Keratinocyte (primary cell): ENCODE measurements around the gene ACAT2. TPM values are rescaled to one million over a fixed set of nuclear protein-coding genes. Genes with fewer than 3 reads are reported as not detected.

Source experiments
- DNase-seq: peaks from one replicate; pipeline ENCODE4 v3.0.0-alpha.2; 2011; ENCODE audit warnings: low read depth, missing footprints, low spot score
- FAIRE-seq: peaks from 2 replicates; lab custom pipeline; 2011; peaks lifted over from hg19 to GRCh38; lab: Jason Lieb, UNC
- H2AFZ ChIP-seq: 2 replicates; pipeline ENCODE4 v1.6.0; 2012; ENCODE audit warnings: low read length, control low read depth, inconsistent platforms; ENCODE audit not compliant: control insufficient read depth
- H3K27ac ChIP-seq: 2 replicates; pipeline ENCODE4 v1.5.1; 2011; ENCODE audit warnings: low read length; ENCODE audit not compliant: control insufficient read depth, insufficient read depth
- H3K27me3 ChIP-seq: 3 replicates; pipeline ENCODE4 v1.6.0; 2011; ENCODE audit warnings: low read length; ENCODE audit not compliant: control insufficient read depth, insufficient read depth; ENCODE audit errors: extremely low read depth
- H3K36me3 ChIP-seq, 2 experiments: 2 replicates in 1 of 2; 3 replicates in 1 of 2; pipeline ENCODE4 v1.5.1; 2011; ENCODE audit warnings: low read length in 2 of 2, mild to moderate bottlenecking in 1 of 2; ENCODE audit not compliant: control insufficient read depth in 2 of 2, insufficient read depth in 2 of 2; ENCODE audit errors: extremely low read depth in 1 of 2
- H3K4me1 ChIP-seq: 3 replicates; pipeline ENCODE4 v1.5.1; 2011; ENCODE audit warnings: low read length; ENCODE audit not compliant: control insufficient read depth, insufficient read depth; ENCODE audit errors: extremely low read depth
- H3K4me2 ChIP-seq: 3 replicates; pipeline ENCODE4 v1.6.0; 2011; ENCODE audit warnings: low read depth, low read length; ENCODE audit not compliant: control insufficient read depth, insufficient read depth; ENCODE audit errors: extremely low read depth
- H3K4me3 ChIP-seq, 3 experiments: fragments of 200-600 bp in 1 of 3; sonication (generic) in 1 of 3; 2 replicates in 2 of 3; 3 replicates in 1 of 3; pipeline ENCODE4 v1.5.1; 2011 to 2016; ENCODE audit warnings: low read length in 3 of 3, mild to moderate bottlenecking in 3 of 3, control low read depth in 2 of 3, inconsistent platforms in 1 of 3, low read depth in 1 of 3, mixed read lengths in 1 of 3, mixed run types in 1 of 3, moderate library complexity in 1 of 3; ENCODE audit not compliant: control insufficient read depth in 2 of 3, insufficient read depth in 2 of 3; ENCODE audit errors: extremely low read depth in 1 of 3
- H3K79me2 ChIP-seq: 2 replicates; pipeline ENCODE4 v1.6.0; 2012; ENCODE audit warnings: low read length; ENCODE audit not compliant: control insufficient read depth, insufficient read depth
- H3K9ac ChIP-seq: 3 replicates; pipeline ENCODE4 v1.6.0; 2011; ENCODE audit warnings: low read length; ENCODE audit not compliant: control insufficient read depth, insufficient read depth; ENCODE audit errors: extremely low read depth
- H3K9me1 ChIP-seq: 3 replicates; pipeline ENCODE4 v1.6.0; 2011; ENCODE audit warnings: low read length; ENCODE audit not compliant: control insufficient read depth, insufficient read depth; ENCODE audit errors: extremely low read depth
- H3K9me3 ChIP-seq: 2 replicates; pipeline ENCODE4 v1.5.1; 2012; ENCODE audit warnings: low read depth, low read length; ENCODE audit not compliant: control insufficient read depth
- H4K20me1 ChIP-seq: 3 replicates; pipeline ENCODE4 v1.6.0; 2011; ENCODE audit warnings: low read length; ENCODE audit not compliant: control insufficient read depth, insufficient read depth; ENCODE audit errors: extremely low read depth
- EZH2 ChIP-seq: IDR thresholded peaks from one replicate; pipeline ENCODE4 v1.6.1; 2012; ENCODE audit warnings: inconsistent platforms, mild to moderate bottlenecking, low read length, moderate library complexity
- dilution Hi-C: fragments of 300-500 bp; cut with MboI; formaldehyde crosslinking; loops from one replicate; pipeline ENCODE4 v1.7.0; 2020; ENCODE audit warnings: low sequenced_read_pairs; ENCODE audit not compliant: extremely low pct_ligation_motif_present
- polyA plus RNA-seq, 5 experiments: library from polyadenylated mRNA; depleted of rRNA in 3 of 5; stranded (reverse) in 3 of 5; stranded (forward) in 1 of 5; unstranded in 1 of 5; fragments of >200 nt; gene quantifications; 1 replicate in 1 of 5; 2 replicates in 3 of 5; 3 replicates in 1 of 5; pipeline versions ENCODE4 v1.2.1 to v1.2.3, GENCODE V29; 2011 to 2012; ENCODE audit warnings: missing spikeins in 2 of 5, low read depth in 1 of 5, low replicate concordance in 1 of 5
- TF ChIP-seq, protein P1 (sequence below), 3 experiments: IDR thresholded peaks in 1 of 3; conservative IDR thresholded peaks in 1 of 3; optimal IDR thresholded peaks in 1 of 3; 2 replicates in 2 of 3; 3 replicates in 1 of 3; pipeline versions ENCODE3 to v1.5.1; 2011; ENCODE audit warnings: low read length in 3 of 3, mild to moderate bottlenecking in 3 of 3, moderate library complexity in 2 of 3, control low read depth in 1 of 3, inconsistent platforms in 1 of 3; ENCODE audit not compliant: insufficient read depth in 2 of 3; ENCODE audit errors: extremely low read depth in 1 of 3

ACAT2 gene
- polyA plus RNA-seq, 1 donor (not counting 4 experiments of a cell fraction or from before 2014, with no cell fraction given) = 205 TPM

DNA sequence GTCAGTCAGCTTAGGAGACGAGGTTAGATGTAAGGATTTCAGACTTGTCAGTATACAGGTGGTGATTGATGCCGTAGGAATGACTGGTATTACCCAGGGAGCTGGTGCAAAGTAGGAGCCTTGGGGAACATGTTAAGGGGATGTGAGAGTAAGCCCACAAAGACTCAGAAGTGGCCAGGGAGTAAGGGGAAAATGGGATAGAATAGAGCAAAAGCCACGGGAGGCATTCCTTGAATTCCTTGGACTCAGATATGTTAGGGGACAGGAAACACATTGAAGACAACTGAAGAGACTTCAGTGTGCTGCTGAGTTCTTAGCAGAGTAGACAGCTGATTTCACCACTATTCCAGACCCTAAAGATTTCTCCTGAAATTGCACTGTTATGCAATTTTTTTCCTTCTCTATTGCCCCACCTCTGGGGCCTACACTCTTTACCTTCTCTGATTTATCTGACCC, 1.2 kb upstream of the ACAT2 start:
- peak; percentile 57 for FAIRE-seq
- H3K4me1 ChIP-seq = peaks cover 33% of the 10 kb centered on the region
- DNase-seq = no peak
- no peaks in the 10 kb centered on the region for H3K27me3 ChIP-seq
- no peaks in the 10 kb centered on the region for H4K20me1 ChIP-seq
- H3K9me1 ChIP-seq = peaks cover 2% of the 10 kb centered on the region
- H3K9me3 ChIP-seq = no peaks in the 10 kb centered on the region
- peaks cover 5 to 26% of the 10 kb centered on the region in 2 experiments for H3K36me3 ChIP-seq
- no peak for TF ChIP-seq EZH2
- TF ChIP-seq, protein P1, sequence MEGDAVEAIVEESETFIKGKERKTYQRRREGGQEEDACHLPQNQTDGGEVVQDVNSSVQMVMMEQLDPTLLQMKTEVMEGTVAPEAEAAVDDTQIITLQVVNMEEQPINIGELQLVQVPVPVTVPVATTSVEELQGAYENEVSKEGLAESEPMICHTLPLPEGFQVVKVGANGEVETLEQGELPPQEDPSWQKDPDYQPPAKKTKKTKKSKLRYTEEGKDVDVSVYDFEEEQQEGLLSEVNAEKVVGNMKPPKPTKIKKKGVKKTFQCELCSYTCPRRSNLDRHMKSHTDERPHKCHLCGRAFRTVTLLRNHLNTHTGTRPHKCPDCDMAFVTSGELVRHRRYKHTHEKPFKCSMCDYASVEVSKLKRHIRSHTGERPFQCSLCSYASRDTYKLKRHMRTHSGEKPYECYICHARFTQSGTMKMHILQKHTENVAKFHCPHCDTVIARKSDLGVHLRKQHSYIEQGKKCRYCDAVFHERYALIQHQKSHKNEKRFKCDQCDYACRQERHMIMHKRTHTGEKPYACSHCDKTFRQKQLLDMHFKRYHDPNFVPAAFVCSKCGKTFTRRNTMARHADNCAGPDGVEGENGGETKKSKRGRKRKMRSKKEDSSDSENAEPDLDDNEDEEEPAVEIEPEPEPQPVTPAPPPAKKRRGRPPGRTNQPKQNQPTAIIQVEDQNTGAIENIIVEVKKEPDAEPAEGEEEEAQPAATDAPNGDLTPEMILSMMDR (optimal IDR thresholded peaks at IDR 0.05 in 1 of 3, IDR thresholded peaks at IDR 0.05 in 1 of 3, conservative IDR thresholded peaks at IDR 0.05 in 1 of 3; ENCODE audit: extremely low read depth in 1 of 3, insufficient read depth in 2 of 3, low read length in 3 of 3) = no peak
- H3K27ac ChIP-seq = peak overlapping the region; percentile 85
- peak overlapping the region; percentile 83 for H3K9ac ChIP-seq
- peak overlapping the region in 2 of 3 experiments; percentile 71 to 93 for H3K4me3 ChIP-seq
- dilution Hi-C loops = no loop called here
- no peak overlapping the region for H2AFZ ChIP-seq
- peaks cover 30% of the 10 kb centered on the region for H3K79me2 ChIP-seq
- H3K4me2 ChIP-seq = peak overlapping the region; percentile 93

DNA sequence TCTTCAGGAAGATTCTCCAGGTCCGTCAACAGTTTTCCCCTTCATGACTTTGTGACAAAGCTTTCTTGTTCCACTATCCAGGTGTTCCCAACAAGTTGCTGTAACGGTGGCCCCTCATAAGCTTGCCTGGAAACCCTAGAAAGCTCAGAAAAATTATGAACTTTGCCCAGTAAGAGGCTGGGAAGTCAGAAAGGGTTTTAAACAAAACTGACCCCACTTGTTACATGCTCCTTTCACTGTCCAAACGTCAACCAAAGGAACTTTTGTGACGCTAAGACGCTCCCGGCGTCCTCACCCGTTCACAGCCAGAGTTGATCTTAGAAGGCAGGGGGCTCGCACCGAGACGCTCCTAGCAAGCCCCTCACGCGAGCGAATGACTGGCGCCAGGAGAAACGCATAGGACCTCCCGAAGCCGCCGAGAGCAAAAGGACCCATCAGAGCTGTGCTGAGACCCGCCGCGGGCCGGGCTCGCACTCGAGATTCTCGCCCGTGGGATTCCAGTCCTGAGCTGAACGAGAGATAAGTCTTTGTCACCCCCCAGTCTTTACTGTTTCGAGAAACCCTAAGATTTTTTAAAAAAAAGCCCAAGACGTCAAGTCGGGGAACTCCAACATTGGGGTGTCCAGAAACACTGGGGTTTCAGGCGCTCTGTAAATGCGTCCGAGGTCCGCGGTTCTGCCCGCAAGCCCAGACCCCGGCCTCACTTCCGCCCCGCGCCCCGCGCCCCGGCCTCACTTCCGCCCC, 544 bp upstream of the ACAT2 start:
- H3K9me3 ChIP-seq = no peaks in the 10 kb centered on the region
- H3K9ac ChIP-seq = peak overlapping the region; percentile 83
- H2AFZ ChIP-seq = peak overlapping the region; percentile 58
- H3K4me3 ChIP-seq = peak overlapping the region; percentile 71 to 93 (median 77)
- H3K36me3 ChIP-seq = peaks cover 5 to 29% of the 10 kb centered on the region in 2 experiments
- H3K9me1 ChIP-seq = peaks cover 2% of the 10 kb centered on the region
- FAIRE-seq (no peak), DNase-seq (no peak)
- TF ChIP-seq, protein P1 (optimal IDR thresholded peaks at IDR 0.05 in 1 of 3, IDR thresholded peaks at IDR 0.05 in 1 of 3, conservative IDR thresholded peaks at IDR 0.05 in 1 of 3; ENCODE audit: extremely low read depth in 1 of 3, insufficient read depth in 2 of 3, low read length in 3 of 3) = no peak
- no peak for TF ChIP-seq EZH2
- peaks cover 33% of the 10 kb centered on the region for H3K79me2 ChIP-seq
- H3K4me2 ChIP-seq = peak overlapping the region; percentile 93
- peaks cover 33% of the 10 kb centered on the region for H3K4me1 ChIP-seq
- H4K20me1 ChIP-seq = no peaks in the 10 kb centered on the region
- no peaks in the 10 kb centered on the region for H3K27me3 ChIP-seq
- dilution Hi-C loops = no loop called here
- H3K27ac ChIP-seq = peak overlapping the region; percentile 85
